Measurements from ENCODE around the gene ZNF213. TPM values are rescaled to one million over a fixed set of nuclear protein-coding genes. Genes with fewer than 3 reads are reported as not detected.

ZNF213 gene
- total RNA-seq, 1 donor from 2014 or later = 10.2 TPM

DNA sequence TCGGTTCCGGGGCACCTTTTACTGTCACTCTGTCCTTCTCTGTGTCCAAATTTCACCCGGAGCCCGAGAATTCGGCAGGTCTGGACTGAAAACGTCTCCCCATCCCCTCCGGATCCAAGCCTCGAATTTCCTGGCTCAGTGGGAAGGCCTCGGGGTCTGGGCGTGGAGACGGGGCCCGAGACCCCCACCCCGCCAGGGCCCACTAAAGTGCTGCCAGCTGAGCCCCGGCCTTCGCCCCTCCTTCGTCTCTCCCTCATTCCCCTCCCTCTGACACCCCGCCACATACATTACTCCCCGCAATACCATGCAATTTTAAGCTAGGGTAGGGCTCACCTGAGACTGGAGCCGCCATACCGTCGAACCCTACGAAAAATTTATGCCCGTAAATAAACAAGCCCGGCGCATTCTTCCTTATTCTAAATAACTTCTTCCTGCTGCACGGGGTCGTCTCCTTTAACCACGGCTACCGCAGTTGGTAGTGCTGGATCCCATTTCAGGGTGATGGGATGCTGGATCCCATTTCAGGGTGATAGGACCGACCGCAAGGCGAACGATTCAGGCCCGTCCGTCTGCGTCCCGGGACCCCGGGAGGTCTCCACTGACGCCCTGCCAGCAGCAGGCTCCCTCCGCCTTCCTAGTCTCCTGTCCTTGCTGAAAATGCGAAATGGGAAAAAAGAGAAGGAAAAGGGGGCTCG lies 48.8 kb downstream of the ZNF213 start:
- intact Hi-C loops (cut with DNase I) = no loop called here
- ATAC-seq (peak in 1 of 2 donors; percentile 28), DNase-seq (no peak)
- Histone ChIP-seq H3K4me1 (peaks cover 21% of the 10 kb centered on the region), H3K9me3 (no peaks in the 10 kb centered on the region), H3K27me3 (ENCODE audit: low read depth) (peaks cover 96% of the 10 kb centered on the region), H3K27ac (no peak overlapping the region), H3K36me3 (no peaks in the 10 kb centered on the region), H3K4me3 (peak overlapping the region; percentile 42)
- TF ChIP-seq, protein P1, sequence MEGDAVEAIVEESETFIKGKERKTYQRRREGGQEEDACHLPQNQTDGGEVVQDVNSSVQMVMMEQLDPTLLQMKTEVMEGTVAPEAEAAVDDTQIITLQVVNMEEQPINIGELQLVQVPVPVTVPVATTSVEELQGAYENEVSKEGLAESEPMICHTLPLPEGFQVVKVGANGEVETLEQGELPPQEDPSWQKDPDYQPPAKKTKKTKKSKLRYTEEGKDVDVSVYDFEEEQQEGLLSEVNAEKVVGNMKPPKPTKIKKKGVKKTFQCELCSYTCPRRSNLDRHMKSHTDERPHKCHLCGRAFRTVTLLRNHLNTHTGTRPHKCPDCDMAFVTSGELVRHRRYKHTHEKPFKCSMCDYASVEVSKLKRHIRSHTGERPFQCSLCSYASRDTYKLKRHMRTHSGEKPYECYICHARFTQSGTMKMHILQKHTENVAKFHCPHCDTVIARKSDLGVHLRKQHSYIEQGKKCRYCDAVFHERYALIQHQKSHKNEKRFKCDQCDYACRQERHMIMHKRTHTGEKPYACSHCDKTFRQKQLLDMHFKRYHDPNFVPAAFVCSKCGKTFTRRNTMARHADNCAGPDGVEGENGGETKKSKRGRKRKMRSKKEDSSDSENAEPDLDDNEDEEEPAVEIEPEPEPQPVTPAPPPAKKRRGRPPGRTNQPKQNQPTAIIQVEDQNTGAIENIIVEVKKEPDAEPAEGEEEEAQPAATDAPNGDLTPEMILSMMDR (IDR thresholded peaks at IDR 0.05) = no peak

DNA sequence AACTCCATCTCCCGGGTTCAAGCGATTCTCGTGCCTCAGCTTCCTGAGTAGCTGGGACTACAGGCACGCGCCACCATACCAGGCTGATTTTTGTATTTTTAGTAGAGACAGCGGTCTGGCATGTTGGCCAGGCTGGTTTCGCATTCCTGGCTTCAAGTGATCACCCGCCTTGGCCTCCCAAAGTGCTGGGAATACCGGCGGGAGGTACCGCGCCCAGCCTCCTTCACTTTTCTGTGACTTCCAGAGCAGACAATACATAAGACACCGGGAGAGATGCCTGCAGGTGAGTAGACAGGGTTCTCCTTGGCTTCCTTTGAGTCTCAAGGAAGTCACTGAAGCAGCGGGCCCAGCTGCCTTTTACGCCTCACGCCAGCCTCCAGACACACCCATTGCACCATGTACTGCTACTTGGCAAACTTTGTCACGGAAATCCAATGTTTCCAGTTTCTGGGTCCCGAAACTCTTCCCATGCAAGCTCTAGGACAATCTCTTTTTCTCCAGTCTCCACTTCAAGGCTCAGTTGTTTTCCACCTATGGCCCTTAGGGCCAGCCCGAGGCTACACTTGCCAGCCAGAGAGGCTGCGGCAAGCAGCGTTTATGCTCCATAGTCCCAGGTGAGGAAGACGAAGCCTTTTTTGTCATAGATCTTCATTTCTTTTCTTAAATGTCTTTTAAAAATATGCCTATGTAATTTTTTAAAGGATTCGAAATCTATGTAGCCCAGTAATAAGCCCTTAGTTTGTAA lies 52.3 kb downstream of the ZNF213 start:
- TF ChIP-seq, protein P1 (IDR thresholded peaks at IDR 0.05) = no peak
- peaks cover 33% of the 10 kb centered on the region for H3K4me1 ChIP-seq
- H3K27me3 ChIP-seq (ENCODE audit: low read depth) = peaks cover 100% of the 10 kb centered on the region
- DNase-seq (no peak), ATAC-seq (no peak)
- intact Hi-C loops (cut with DNase I) = no loop called here
- H3K9me3 ChIP-seq = no peaks in the 10 kb centered on the region
- H3K27ac ChIP-seq = no peak overlapping the region
- H3K4me3 ChIP-seq = no peak overlapping the region
- H3K36me3 ChIP-seq = no peaks in the 10 kb centered on the region

DNA sequence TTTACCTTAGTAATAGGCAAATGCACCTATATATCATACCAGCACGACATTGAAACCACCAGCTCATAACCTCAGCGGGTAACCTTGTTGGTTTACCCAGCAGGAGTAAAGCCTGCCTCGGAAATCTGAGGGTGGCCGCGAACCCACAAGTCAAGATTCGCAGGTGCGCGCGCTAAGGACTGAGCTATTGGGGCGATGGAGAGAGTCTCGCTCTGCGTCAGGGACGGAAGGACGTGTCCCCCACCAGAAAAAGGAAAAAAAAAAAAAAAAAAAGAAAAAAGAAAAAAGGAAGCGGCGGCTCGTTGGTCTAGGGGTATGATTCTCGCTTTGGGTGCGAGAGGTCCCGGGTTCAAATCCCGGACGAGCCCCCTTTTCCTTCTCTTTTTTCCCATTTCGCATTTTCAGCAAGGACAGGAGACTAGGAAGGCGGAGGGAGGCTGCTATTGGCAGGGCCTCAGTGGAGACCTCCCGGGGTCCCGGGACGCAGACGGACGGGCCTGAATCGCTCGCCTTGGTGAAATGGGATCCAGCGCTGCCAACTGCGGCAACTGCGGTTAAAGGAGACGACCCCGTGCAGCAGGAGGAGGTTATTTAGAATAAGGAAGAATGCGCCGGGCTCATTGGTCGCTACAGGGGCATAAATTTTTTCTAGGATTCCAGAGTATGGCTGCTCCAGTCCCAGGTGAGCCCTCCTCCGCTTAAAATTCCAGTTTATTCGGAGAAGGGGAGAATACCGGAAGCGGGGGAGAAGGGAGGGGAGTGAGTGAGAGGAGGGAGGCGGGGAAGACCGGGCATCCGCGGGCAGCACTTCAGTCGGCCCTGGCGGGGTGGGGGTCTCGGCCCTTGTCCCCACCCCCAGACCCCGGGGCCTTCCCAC lies 53.2 kb downstream of the ZNF213 start, which contains the start of gene OR1F1:
Gene OR1F1 (plus strand): TSS at position 407 of the 877 bp plus-strand sequence.
- H3K27ac ChIP-seq = no peak within 1 kb of the TSS
- TF ChIP-seq, protein P1 (IDR thresholded peaks at IDR 0.05) = no peak
- no peak for DNase-seq
- H3K4me3 ChIP-seq = peak within 1 kb of the TSS; percentile 23
- H3K36me3 ChIP-seq = no peaks in the 10 kb centered on the region
- H3K27me3 ChIP-seq (ENCODE audit: low read depth) = peaks cover 100% of the 10 kb centered on the region
- H3K9me3 ChIP-seq = no peaks in the 10 kb centered on the region
- intact Hi-C loops (cut with DNase I) = no loop called here
- peaks cover 25% of the 10 kb centered on the region for H3K4me1 ChIP-seq
- ATAC-seq = peak in 1 of 2 donors; percentile 13

DNA sequence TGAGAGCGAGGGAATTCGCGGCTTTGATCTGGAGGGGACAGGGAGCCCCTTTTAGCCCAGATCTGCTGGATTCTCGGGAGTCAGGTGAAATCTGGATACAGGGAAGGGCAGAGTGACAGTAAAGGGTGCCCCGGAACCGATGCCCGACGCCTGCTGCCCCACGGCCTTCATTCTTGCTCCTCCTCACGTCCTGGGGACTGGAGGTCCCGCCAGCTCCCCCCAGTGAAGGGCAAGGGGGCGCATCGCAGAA lies 53.8 kb downstream of the ZNF213 start:
- Histone ChIP-seq H3K27ac (no peak overlapping the region), H3K9me3 (no peaks in the 10 kb centered on the region), H3K36me3 (no peaks in the 10 kb centered on the region), H3K4me3 (peak overlapping the region; percentile 23), H3K4me1 (peaks cover 19% of the 10 kb centered on the region), H3K27me3 (ENCODE audit: low read depth) (peaks cover 100% of the 10 kb centered on the region)
- intact Hi-C loops (cut with DNase I) = no loop called here
- TF ChIP-seq, protein P1 (IDR thresholded peaks at IDR 0.05) = no peak
- no peak for DNase-seq
- ATAC-seq = no peak
